ENCODE measurements around the gene KAT8. TPM values are rescaled to one million over a fixed set of nuclear protein-coding genes. Genes with fewer than 3 reads are reported as not detected.

The KAT8 gene
- total RNA-seq, 1 donor from 2014 or later, result 49.7 TPM

GRCh38 chr16:31073970-31074813 lies 43.3 kb upstream of the KAT8 start, which contains the start of the genes ZNF646 and ZNF668:
TSS of gene ZNF646 (plus strand) at chr16:31074422. CDS start at chr16:31076325, 1,903 bp downstream.
TSS of gene ZNF668 (minus strand) at chr16:31074240. CDS start at chr16:31064459, 9,781 bp downstream.
- Mint-ChIP-seq H3K9me3 (ENCODE audit: unreplicated experiment) (no peaks in the 10 kb centered on the region), H3K4me3 (ENCODE audit: unreplicated experiment) (peak within 1 kb of the TSS; percentile 99), H3K27ac (ENCODE audit: unreplicated experiment) (peak within 1 kb of the TSS; percentile 99), H3K27me3 (ENCODE audit: unreplicated experiment) (peaks cover 25% of the 10 kb centered on the region), H3K4me1 (ENCODE audit: unreplicated experiment) (peaks cover 25% of the 10 kb centered on the region), H3K36me3 (ENCODE audit: low read depth, unreplicated experiment) (peaks cover 23% of the 10 kb centered on the region)
- TF ChIP-seq CTCF (IDR thresholded peaks at IDR 0.05; ENCODE audit: unreplicated experiment), result no peak
- peak; percentile 91 for DNase-seq (ENCODE audit: low spot score)

DNA sequence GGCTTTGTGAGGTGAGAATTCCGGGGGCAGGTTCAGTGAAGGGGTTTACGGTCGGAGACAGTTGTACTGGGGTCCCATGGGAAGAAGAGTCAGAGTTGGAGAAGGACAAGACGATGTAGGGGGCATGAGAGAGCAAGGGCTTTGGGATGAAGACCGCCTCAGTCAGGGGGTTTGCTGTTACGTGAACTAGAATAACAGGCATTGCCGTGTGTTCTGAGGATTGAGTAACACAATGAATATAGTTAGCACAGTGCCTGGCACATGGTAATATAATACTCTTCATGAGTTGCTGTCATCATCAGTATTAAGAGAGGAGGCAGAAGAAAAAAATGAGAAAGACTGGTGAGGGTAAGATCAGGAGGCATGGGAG lies 42.7 kb upstream of the KAT8 start:
- H3K27ac Mint-ChIP-seq (ENCODE audit: unreplicated experiment), result peak overlapping the region; percentile 99
- H3K27me3 Mint-ChIP-seq (ENCODE audit: unreplicated experiment), result peaks cover 28% of the 10 kb centered on the region
- H3K9me3 Mint-ChIP-seq (ENCODE audit: unreplicated experiment), result no peaks in the 10 kb centered on the region
- H3K4me1 Mint-ChIP-seq (ENCODE audit: unreplicated experiment), result peaks cover 25% of the 10 kb centered on the region
- H3K36me3 Mint-ChIP-seq (ENCODE audit: low read depth, unreplicated experiment), result peaks cover 27% of the 10 kb centered on the region
- H3K4me3 Mint-ChIP-seq (ENCODE audit: unreplicated experiment), result peak overlapping the region; percentile 99
- no peak for TF ChIP-seq CTCF (IDR thresholded peaks at IDR 0.05; ENCODE audit: unreplicated experiment)
- DNase-seq (ENCODE audit: low spot score), result no peak

GRCh38 chr16:31076319-31076718 lies 41.1 kb upstream of the KAT8 start:
- no peak for DNase-seq (ENCODE audit: low spot score)
- Mint-ChIP-seq H3K27ac (ENCODE audit: unreplicated experiment) (no peak overlapping the region), H3K4me1 (ENCODE audit: unreplicated experiment) (peaks cover 25% of the 10 kb centered on the region), H3K9me3 (ENCODE audit: unreplicated experiment) (no peaks in the 10 kb centered on the region), H3K27me3 (ENCODE audit: unreplicated experiment) (peaks cover 31% of the 10 kb centered on the region), H3K4me3 (ENCODE audit: unreplicated experiment) (peak overlapping the region; percentile 51), H3K36me3 (ENCODE audit: low read depth, unreplicated experiment) (peaks cover 32% of the 10 kb centered on the region)
- TF ChIP-seq CTCF (IDR thresholded peaks at IDR 0.05; ENCODE audit: unreplicated experiment), result no peak

DNA sequence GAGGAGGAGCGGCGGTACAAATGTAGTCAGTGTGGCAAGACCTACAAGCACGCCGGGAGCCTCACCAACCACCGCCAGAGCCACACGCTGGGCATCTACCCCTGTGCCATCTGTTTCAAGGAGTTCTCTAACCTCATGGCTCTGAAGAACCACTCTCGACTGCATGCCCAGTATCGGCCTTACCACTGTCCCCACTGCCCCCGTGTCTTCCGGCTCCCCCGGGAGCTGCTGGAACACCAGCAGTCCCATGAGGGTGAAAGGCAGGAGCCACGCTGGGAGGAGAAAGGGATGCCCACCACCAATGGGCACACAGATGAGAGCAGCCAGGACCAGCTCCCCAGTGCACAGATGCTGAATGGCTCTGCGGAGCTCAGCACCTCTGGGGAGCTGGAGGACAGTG lies 40.4 kb upstream of the KAT8 start:
- no peaks in the 10 kb centered on the region for H3K9me3 Mint-ChIP-seq (ENCODE audit: unreplicated experiment)
- H3K4me3 Mint-ChIP-seq (ENCODE audit: unreplicated experiment), result no peak overlapping the region
- H3K27ac Mint-ChIP-seq (ENCODE audit: unreplicated experiment), result no peak overlapping the region
- no peak for DNase-seq (ENCODE audit: low spot score)
- peaks cover 19% of the 10 kb centered on the region for H3K4me1 Mint-ChIP-seq (ENCODE audit: unreplicated experiment)
- H3K27me3 Mint-ChIP-seq (ENCODE audit: unreplicated experiment), result peaks cover 31% of the 10 kb centered on the region
- TF ChIP-seq CTCF (IDR thresholded peaks at IDR 0.05; ENCODE audit: unreplicated experiment), result no peak
- H3K36me3 Mint-ChIP-seq (ENCODE audit: low read depth, unreplicated experiment), result peaks cover 32% of the 10 kb centered on the region

All from endothelial cell (in vitro differentiated cells).